GM18526 (cell line): Measurements from ENCODE around the gene CCDC150.

Experiments
- POLR2A ChIP-seq: IDR thresholded peaks from 3 replicates; pipeline ENCODE4 v1.6.1; 2011; ENCODE audit not compliant: insufficient read length; ENCODE audit errors: extremely low read depth

Gene CCDC150

DNA sequence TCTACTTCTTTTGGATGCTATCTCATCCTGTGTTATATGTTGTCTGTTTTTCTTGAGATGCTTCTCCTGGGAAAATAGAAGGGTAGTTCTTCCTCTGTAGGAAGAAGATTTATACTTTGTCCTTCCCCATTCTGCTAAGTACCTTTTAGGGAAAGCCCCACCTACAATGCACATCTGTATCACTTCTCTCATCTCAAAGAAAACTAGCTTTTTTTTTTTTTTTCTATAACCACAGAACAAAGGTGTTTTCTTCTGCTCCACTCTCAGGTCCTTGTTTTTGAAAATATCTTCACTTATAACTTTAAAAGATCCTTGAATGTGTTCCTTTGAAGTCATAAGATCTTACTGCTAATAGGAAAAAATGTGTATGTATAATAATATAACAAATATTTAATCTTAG is 30.8 kb downstream of the CCDC150 start:
- no peak for TF ChIP-seq POLR2A

DNA sequence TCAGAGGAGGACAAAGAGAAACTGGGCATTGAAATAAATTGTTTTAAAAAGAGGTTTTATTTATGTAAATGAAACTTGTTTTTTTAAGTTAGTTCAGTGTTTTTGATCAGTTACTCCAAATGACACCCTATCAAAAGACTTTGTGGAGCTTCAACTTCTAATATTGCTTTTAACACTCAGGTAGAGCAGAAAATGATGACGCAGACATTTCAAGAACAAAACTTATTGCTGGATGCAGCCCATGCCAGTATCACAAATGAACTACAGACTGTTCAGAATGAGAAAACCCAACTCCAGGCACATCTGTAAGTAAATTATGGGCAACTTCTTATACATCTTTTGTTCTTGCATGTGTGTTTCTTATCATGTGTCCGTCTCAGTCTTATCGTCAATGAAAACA is 36.4 kb downstream of the CCDC150 start:
- TF ChIP-seq POLR2A: no peak

DNA sequence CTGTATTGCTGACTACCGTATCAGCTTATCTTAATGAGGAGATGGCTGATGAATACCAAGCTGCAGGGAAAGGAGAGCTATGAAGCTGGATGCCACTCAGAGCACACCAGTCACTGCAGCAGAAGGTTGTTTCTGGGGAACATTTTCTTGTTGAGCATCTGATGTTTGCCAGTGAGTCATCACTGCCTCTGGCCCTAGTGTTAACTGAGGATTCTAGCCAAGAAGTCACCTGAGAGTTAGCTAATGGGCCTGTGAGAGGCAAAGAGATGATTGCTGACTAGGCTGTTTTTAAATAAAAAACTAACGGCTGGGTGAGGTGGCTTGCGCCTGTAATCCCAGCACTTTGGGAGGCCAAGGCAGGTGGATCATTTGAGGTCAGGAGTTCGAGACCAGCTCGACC is 37.9 kb downstream of the CCDC150 start:
- no peak for TF ChIP-seq POLR2A

DNA sequence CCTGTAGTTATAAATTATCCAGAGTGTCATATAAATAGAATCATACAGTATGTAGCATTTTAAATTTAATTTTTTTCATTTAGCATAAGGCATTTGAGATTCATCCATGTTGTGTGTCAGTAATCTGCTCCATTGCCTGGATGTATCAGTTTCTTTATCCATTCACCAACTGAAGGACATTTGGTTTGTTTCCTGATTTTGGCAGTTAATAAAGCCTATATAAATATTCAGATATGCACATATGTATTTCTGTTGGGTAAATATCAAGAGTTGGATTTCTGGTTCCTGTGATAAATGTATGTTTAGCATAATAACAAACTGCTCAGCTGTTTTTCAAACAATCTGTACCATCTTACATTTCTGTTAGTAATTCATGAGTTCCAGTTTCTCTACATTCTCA is 39.9 kb downstream of the CCDC150 start:
- TF ChIP-seq POLR2A: no peak

DNA sequence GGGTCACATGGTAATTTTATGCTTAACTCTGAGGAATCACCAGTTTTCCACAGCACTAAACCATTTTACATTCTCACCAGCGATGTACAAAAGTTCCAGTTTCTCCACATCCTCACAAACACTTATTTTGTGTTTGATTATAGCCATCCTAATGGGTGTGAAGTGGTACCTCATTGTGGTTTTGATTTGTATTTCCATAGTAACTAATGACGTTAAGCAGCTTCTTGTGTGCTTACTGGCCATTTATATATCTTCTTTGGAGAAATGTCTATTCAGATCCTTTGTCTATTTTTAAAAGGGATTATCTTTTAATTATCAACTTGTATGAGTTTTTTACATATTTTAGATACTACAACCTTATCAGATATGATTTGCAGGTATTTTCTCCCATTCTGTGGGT is 42.0 kb downstream of the CCDC150 start:
- no peak for TF ChIP-seq POLR2A

DNA sequence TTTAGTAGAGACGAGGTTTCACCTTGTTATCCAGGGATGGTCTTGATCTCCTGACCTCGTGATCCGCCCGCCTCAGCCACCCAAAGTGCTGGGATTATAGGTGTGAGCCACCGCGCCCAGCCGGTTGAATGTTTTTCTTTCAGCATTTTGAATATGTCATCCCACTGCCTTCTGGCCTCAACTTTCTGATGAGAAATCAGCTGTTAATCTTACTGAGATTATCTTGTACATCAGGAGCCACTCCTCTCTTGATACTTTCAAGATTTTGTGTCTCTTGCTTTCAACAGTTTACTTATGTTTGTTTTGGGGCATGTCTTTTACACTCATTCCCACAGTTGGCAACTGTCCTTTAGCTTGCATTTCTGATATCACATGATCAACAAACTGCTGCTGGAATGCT is 46.3 kb downstream of the CCDC150 start:
- no peak for TF ChIP-seq POLR2A

DNA sequence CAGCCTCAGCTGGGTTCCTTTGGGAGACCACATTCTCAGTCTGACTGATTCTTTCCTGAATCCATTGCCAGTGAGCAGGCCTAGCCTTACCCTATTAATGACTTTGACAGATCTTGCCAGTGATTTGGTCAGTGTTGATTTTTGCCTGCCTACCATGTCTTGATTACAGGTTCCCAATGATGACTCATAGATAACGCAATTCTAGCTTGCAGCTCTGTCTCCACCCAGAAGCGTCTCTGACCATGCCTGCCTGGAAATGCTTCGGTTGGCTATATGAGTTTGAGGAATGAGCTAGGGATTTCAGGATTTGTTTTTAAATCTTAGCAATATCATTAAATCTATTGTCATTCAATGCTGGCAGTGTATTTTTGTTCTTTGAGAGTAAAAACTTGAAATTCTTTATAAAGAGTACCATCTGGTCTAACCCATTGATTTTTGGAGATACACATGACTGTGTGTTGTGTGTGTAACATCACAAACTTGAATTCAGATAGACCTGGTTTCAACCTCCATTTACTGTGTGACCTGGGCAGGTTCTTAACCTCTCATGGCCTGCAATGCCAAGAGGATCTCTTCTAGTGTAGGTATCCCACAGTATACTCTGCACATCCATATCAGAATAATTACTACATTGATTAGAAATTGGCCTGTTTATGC is 57.0 kb downstream of the CCDC150 start:
- no peak for TF ChIP-seq POLR2A

DNA sequence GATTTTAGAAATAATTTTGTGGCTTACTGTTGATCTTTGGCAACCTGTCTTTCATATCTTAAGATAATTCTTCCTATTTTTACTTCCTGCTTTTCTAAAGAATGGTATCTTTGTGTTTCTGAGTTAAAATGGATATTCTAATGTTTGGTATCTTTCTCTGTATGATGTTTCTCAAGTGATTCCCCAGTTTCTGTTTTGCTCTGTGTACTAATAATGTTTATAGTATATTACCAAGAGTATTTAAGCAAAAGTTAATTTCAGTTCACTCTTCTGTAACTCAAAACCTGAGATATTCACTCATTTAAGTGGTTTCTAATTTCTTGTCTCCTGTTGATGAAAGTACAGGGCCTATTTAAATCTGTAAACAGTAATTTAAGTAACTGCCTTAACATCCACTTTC is 58.3 kb downstream of the CCDC150 start:
- TF ChIP-seq POLR2A: no peak

DNA sequence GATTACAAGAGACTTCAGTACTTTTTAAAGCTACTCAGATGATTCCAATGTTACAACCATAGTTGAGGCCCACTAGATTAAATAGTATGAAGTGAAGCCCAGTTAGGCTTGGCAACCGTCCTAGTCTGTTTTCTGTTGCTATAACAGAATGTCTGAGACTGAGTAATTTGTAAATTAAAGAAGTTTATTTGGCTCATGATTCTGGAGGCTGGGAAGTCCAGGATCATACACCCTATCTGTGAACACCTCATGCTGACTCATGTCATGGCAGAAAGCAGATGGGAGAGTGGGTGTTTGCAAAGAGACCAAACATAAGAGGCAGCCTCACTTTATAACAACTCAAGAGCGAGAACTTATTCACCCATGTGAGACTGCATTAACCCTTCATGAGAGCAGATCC is 63.1 kb downstream of the CCDC150 start:
- no peak for TF ChIP-seq POLR2A

DNA sequence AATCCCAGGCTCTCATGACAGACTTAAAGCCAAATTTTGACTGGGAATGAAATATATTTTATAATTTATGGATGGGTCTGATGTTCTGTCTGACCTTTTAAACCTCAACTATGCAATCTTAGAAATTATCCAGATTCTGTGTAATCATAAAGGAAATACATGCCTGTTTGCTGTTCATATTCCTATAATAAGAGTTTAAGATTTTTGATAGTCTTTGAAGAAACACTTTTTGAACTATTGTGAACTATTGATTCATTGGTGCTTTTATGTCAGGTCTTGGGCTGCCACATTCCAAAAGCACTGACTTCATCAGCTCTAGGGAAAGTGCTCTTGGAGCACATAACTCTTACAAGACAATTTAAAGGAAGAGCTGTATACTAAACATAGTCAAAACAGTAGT is 64.2 kb downstream of the CCDC150 start:
- no peak for TF ChIP-seq POLR2A

DNA sequence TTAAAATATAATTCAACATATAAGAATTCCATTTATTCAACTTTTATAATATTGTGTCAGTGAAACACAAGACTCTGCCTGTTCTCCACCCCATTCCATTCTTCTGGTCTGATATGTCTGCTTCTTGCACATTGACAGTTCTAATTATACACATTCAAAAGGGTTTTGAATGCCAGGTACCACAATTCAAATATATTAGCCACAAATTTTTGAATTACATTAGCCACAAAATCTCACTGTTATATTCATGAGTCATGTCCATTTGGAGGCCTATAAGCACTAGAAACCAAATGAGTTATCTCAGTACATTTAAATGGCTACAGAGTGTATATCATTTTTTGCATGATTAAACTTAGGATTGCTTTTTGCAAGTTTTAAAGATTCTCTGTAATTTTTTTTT is 72.1 kb downstream of the CCDC150 start:
- no peak for TF ChIP-seq POLR2A

DNA sequence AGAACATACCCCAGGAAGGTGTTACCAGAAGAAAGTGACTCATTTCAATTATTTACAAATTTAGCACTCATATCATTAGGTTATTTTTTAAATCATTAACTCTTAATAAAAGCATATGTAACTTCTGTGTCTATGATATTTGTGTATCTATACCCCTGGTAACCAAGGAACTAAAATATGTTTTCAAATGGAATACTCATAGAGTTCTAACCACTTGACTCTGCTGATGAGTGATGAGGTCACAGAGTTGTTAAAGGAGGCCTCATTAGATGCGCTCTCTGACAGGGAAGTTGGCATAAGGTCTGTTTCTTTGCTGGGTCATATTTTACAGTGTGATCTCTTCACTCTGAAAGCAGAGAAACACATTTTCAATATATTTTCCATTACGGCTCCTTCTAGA is 73.4 kb downstream of the CCDC150 start:
- TF ChIP-seq POLR2A: no peak

DNA sequence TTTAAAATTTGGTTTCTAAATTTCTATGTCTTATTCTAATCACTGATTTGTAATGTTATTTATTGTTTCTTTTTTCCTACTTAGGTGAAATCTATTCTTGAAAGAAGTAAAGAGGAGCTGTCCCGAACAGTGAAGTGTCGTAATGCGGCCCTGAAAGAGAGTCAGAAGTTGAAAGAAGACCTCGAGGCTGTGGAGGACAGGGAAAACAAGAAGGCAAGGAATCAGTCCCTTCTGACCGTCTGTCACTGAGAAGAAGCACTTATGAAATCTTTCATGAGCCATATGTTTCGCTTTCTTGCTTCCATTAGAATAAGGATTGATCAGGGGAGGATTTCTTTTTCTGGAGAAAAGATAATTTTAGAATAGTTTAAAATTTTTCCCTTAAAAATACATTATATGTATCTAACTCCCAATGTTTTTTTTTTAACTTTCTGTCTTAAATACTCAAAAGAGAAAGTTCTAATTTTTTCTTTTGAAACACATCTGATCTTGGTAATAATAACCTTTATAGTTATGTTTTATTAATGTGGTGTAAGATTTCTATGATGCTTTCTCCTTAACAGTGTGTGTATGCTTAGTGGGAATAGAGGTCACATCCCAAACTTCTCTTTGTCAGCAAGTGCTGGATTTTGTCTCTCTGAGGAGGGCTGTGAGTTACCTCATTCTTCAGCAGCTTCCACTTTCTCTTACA is 79.0 kb downstream of the CCDC150 start:
- no peak for TF ChIP-seq POLR2A

DNA sequence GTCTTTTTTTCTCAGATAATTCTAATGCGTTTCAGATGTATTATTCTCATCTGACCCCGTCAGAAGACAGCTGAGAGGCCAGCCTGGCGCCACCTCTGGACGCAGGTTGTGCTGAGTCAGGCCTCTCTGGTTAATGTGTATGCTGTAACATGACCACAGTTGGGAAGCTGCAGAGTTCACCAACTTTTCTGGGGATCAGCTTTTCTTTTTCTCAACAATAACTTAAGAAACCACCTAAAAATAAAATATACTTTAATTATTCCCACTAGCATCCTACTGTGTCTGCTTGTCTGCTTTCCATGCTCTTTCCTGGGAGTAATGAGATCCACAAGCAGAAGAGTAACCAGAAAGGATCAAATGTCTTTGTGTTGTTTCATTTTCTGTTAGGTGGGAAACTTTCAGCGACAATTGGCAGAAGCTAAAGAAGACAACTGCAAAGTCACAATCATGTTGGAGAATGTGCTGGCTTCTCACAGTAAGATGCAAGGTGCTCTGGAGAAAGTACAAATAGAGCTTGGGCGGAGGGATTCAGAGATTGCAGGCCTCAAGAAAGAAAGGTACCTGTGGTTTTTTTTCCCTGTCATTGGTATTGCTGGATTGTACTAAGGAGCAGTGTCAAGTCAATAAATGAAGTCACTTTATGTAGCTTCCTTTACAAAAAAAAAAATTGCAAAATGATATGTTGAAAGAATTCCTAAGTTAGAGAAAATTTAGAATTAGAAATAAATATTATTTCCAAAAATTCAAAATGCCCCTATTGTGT is 79.8 kb downstream of the CCDC150 start:
- no peak for TF ChIP-seq POLR2A

DNA sequence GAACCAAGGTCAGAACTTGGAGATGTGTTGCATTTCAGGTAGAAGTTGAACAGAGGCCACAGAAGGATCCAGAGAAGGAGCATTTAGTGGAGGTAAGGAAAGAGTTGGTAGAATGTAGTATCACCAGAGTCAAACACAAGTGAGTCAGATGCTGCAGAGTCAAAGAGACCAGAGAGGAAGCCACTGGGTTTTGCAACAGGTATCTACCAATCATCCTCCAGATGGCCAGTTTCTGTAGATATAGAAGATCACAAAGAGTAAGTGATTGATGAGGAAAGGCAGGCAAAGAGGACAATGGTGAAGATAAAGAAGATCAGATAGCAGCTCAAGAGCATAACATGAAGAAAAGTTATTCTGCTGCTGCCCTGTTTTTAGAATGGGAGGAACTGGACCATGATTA is 84.1 kb downstream of the CCDC150 start:
- no peak for TF ChIP-seq POLR2A

DNA sequence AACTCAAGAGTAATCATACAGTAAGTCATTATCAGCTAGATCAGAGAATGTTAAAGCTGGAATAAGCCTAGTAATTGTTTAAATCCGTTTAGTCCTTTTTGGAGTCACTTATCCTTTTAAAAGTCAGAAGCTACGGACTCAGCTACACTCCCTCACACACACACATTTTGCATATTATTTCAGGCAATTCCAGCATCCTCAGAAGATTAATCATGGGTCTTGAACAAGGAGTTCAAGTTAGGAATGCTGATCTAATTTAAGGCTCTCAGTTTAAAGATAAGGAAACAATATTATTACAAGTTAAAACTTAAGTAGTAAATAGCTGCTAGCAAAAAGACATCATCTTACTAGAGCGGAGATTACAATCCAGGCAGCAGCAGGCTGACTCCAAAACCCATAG is 85.7 kb downstream of the CCDC150 start:
- no peak for TF ChIP-seq POLR2A
